Measurements from ENCODE around the gene CACNB4. TPM values are rescaled to one million over a fixed set of nuclear protein-coding genes. Genes with fewer than 3 reads are reported as not detected.
A peak's percentile ranks its signal among the peaks of the same experiment; 100 is the strongest.

The CACNB4 gene
- total and polyA plus RNA-seq, 2 of the 4 experiments (the other 2 are of a cell fraction) = 0.12 to 0.36 TPM

DNA sequence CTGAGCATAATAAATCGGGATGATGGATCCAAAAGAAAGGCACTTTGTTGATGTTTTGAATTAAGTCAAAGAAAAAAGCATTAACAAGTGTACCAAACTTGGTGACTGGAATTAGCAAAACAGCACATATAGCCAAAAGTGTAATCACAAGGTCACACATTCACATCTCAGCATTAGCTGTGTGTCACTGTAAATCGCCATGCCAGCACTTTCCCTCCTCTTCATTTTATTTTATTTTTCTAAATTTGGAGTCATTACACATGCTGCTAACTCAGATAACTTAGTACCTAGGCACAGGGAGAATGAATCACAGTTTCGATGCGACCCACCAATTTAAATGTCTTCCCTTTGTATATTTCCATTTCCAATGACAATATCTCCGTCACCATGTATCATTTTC is 111.4 kb downstream of the CACNB4 start:
- H2AK5ac ChIP-seq (ENCODE audit: low read depth, low read length) = no peak overlapping the region
- H2BK5ac ChIP-seq (ENCODE audit: low read depth, low read length, poor library complexity, severe bottlenecking) = no peak overlapping the region
- no peak overlapping the region for H4K5ac ChIP-seq (ENCODE audit: low read depth, low read length)
- no peak overlapping the region for H2BK20ac ChIP-seq (ENCODE audit: low read depth, low read length)
- no peaks in the 10 kb centered on the region for H3K9me3 ChIP-seq (ENCODE audit: control insufficient read depth, insufficient read depth, low read length)
- H3K27ac ChIP-seq (ENCODE audit: insufficient read depth, low read length) = no peak overlapping the region
- ATAC-seq (ENCODE audit: low read depth) (no peak), DNase-seq (no peak)
- H3K23ac ChIP-seq (ENCODE audit: low read depth, low read length) = no peak overlapping the region
- no peaks in the 10 kb centered on the region for H3K9me1 ChIP-seq (ENCODE audit: insufficient read depth, low read length)
- BruUV-seq (replicated peaks) = no TSS peak
- no peak overlapping the region for H2BK15ac ChIP-seq (ENCODE audit: low read depth, low read length)
- H4K8ac ChIP-seq (ENCODE audit: low read depth in 2 of 2, low read length in 2 of 2) = no peak overlapping the region
- no peak overlapping the region for H3K14ac ChIP-seq (replicated peaks; ENCODE audit: low read depth, low read length)
- WGBS, 2 experiments (ENCODE audit: extremely low coverage in 2 of 2, insufficient read length in 1 of 2) = no CpG with 5 or more reads among the region's 5 CpGs
- no peaks in the 10 kb centered on the region for H3K4me1 ChIP-seq (ENCODE audit: control insufficient read depth, insufficient read depth, low read length)
- intact Hi-C loops (cut with micrococcal nuclease) = no loop called here
- H3K4ac ChIP-seq (ENCODE audit: low read depth, low read length) = no peak overlapping the region
- H3K9ac ChIP-seq (ENCODE audit: low read depth, low read length) = no peak overlapping the region
- no peak overlapping the region for H3K4me2 ChIP-seq (ENCODE audit: low read depth, low read length)
- TF ChIP-seq USF2 (IDR thresholded peaks at IDR 0.05; ENCODE audit: low read depth, low read length) (no peak), MAZ (IDR thresholded peaks at IDR 0.05; ENCODE audit: borderline replicate concordance, low read depth, low read length) (no peak), CEBPB (IDR thresholded peaks at IDR 0.05; ENCODE audit: low read depth, low read length) (no peak), BHLHE40 (IDR thresholded peaks at IDR 0.05; ENCODE audit: low read depth, low read length) (no peak), RAD21 (IDR thresholded peaks at IDR 0.05; ENCODE audit: low read length) (no peak), MAFK (IDR thresholded peaks at IDR 0.05; ENCODE audit: low read depth, low read length) (0 out of 2 replicates have a peak, but pooled peaks have one; percentile 14), POLR2A (IDR thresholded peaks at IDR 0.05; ENCODE audit: low read depth, low read length) (no peak), CHD1 (IDR thresholded peaks at IDR 0.05; ENCODE audit: low read depth, low read length) (no peak)
- H3K4me3 ChIP-seq (ENCODE audit: insufficient read depth, low read depth, low read length) = no peak overlapping the region
- dilution Hi-C loops (cut with HindIII; ENCODE audit: low sequenced_read_pairs, unreplicated experiment) = no loop called here
- H4K91ac ChIP-seq (ENCODE audit: insufficient read depth, low read depth, low read length) = no peak overlapping the region
- CTCF ChIA-PET = interaction anchor here (0.7 to 1.2 kb wide), 2 partner anchors 38 to 748 kb away, joined by 3 to 4 read pairs; no protein-coding TSS in a partner anchor
- no peaks in the 10 kb centered on the region for H3K79me1 ChIP-seq (ENCODE audit: low read depth in 1 of 2, low read length in 2 of 2)
- H3K27me3 ChIP-seq (ENCODE audit: control insufficient read depth, insufficient read depth, low read length) = peaks cover 3% of the 10 kb centered on the region; the same call in 1 of the 2 replicates
- H3K18ac ChIP-seq (ENCODE audit: low read depth, low read length) = no peak overlapping the region
- in situ Hi-C loops (cut with MboI; ENCODE audit: low sequenced_read_pairs) = no loop called here
- POLR2A ChIA-PET (ENCODE audit: unreplicated experiment) = no interaction called here
- no peak overlapping the region for H2AFZ ChIP-seq (replicated peaks; ENCODE audit: low read length, poor library complexity)
- no peaks in the 10 kb centered on the region for H3K36me3 ChIP-seq (ENCODE audit: control insufficient read depth, insufficient read depth, low read length)
- no peak overlapping the region for H2BK120ac ChIP-seq (ENCODE audit: low read depth, low read length)
- no peaks in the 10 kb centered on the region for H4K20me1 ChIP-seq (ENCODE audit: insufficient read depth, low read length)
- no peak overlapping the region for H3K56ac ChIP-seq (ENCODE audit: extremely low read depth, insufficient read depth, low read length)
- H2AK9ac ChIP-seq (replicated peaks; ENCODE audit: low read depth, low read length, poor library complexity) = no peak overlapping the region
